ENCODE measurements around the gene TRIM33.
"Not testable (repeated sequence)": the region's sequence is repeated elsewhere in the genome, so short reads cannot be mapped to it uniquely, and the experiment has no call there.

Gene TRIM33

GRCh38 chr1:114488739-114489138, 22.3 kb downstream of the TRIM33 start:
- no peak overlapping the region for H3K27ac ChIP-seq
- TF ChIP-seq CTCF (conservative IDR thresholded peaks at IDR 0.05) (no peak), ZFX (IDR thresholded peaks at IDR 0.05) (no peak)

GRCh38 chr1:114485286-114485685, 25.7 kb downstream of the TRIM33 start:
- no peak overlapping the region for H3K27ac ChIP-seq
- TF ChIP-seq ZFX (IDR thresholded peaks at IDR 0.05) (no peak), CTCF (conservative IDR thresholded peaks at IDR 0.05) (no peak)

- TF ChIP-seq CTCF (conservative IDR thresholded peaks at IDR 0.05): no peak
- no peak for TF ChIP-seq ZFX (IDR thresholded peaks at IDR 0.05)
- no peak overlapping the region for H3K27ac ChIP-seq
Measured at GRCh38 chr1:114482585-114482984, 28.4 kb downstream of the TRIM33 start.

- H3K27ac ChIP-seq: not testable (repeated sequence)
Measured at GRCh38 chr1:114479636-114480035, 31.4 kb downstream of the TRIM33 start.

GRCh38 chr1:114479134-114479533, 31.9 kb downstream of the TRIM33 start:
- H3K27ac ChIP-seq: no peak overlapping the region
- no peak for TF ChIP-seq CTCF (conservative IDR thresholded peaks at IDR 0.05)
- no peak for TF ChIP-seq ZFX (IDR thresholded peaks at IDR 0.05)

GRCh38 chr1:114473796-114474195, 37.2 kb downstream of the TRIM33 start:
- TF ChIP-seq ZFX (IDR thresholded peaks at IDR 0.05) (no peak), CTCF (conservative IDR thresholded peaks at IDR 0.05) (no peak)
- no peak overlapping the region for H3K27ac ChIP-seq

GRCh38 chr1:114472408-114472807, 38.6 kb downstream of the TRIM33 start:
- no peak for TF ChIP-seq ZFX (IDR thresholded peaks at IDR 0.05)
- TF ChIP-seq CTCF (conservative IDR thresholded peaks at IDR 0.05): no peak
- H3K27ac ChIP-seq: no peak overlapping the region

GRCh38 chr1:114470681-114471080, 40.3 kb downstream of the TRIM33 start:
- TF ChIP-seq CTCF (conservative IDR thresholded peaks at IDR 0.05) (no peak), ZFX (IDR thresholded peaks at IDR 0.05) (no peak)

More at GRCh38 chr1:114470681-114471080, 40.3 kb downstream of the TRIM33 start:
- no peak overlapping the region for H3K27ac ChIP-seq
